NB4 (cell line): Measurements from ENCODE around the gene ELFN2.

Experiments used
- DNase-seq: peaks from one replicate; pipeline ENCODE4 v3.0.0; 2010; ENCODE audit warnings: low read depth
- H3K4me3 ChIP-seq: one replicate; pipeline ENCODE4 v1.5.1; 2011; ENCODE audit warnings: mild to moderate bottlenecking, low read depth, low read length, moderate library complexity
- MYC ChIP-seq: IDR thresholded peaks from 2 replicates; pipeline ENCODE4 v1.6.1; 2011; ENCODE audit warnings: low read depth, low read length
- POLR2A ChIP-seq: IDR thresholded peaks from 2 replicates; pipeline ENCODE4 v1.6.1; 2011; ENCODE audit warnings: mild to moderate bottlenecking; ENCODE audit not compliant: insufficient read length; ENCODE audit errors: extremely low read depth
- TF ChIP-seq, protein P1 (sequence below): IDR thresholded peaks from 2 replicates; pipeline ENCODE4 v1.6.1; 2011; ENCODE audit warnings: low read depth, low read length
- TF ChIP-seq, protein P2 (sequence below): IDR thresholded peaks from one replicate; pipeline ENCODE4 v1.5.1; 2012; ENCODE audit warnings: low read depth, low read length

ELFN2 gene

DNA sequence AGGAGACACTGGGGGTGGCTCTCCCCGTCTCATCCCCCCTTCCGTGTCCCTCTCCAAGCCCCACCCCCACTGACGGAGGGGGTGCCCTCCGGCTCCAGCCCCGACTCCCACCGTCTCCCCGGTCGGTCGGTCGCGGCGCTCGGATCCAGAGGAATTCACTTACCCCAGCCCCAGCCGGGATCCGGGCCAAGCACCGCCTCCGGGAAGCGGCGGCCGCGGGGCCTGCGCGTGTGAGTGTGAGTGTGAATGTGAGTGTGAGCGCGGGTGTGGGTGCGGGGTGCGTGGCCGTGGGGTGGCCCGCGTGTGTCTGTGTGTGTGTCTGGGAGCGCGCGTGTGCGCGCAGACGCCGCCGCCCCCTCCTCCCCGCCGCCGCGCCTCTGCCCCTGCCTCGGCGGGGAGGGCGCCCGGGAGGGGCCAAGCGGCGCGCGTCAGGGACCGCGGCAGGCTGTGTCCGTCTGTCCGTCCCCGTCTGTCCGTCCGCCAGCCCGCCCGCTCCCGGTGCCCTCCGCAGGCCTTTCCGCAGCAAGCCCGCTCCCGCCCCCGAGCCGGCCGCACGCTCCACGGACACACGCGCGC is at the start of gene ELFN2:
TSS of gene ELFN2 (minus strand) at position 345 of the 576 bp plus-strand sequence. CDS start 51,945 bp downstream, outside the sequence.
- no peak for DNase-seq
- H3K4me3 ChIP-seq, result no peak within 1 kb of the TSS
- TF ChIP-seq POLR2A, result no peak
- no peak for TF ChIP-seq MYC
- TF ChIP-seq, protein P1, sequence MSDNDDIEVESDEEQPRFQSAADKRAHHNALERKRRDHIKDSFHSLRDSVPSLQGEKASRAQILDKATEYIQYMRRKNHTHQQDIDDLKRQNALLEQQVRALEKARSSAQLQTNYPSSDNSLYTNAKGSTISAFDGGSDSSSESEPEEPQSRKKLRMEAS, result no peak
- TF ChIP-seq, protein P2, sequence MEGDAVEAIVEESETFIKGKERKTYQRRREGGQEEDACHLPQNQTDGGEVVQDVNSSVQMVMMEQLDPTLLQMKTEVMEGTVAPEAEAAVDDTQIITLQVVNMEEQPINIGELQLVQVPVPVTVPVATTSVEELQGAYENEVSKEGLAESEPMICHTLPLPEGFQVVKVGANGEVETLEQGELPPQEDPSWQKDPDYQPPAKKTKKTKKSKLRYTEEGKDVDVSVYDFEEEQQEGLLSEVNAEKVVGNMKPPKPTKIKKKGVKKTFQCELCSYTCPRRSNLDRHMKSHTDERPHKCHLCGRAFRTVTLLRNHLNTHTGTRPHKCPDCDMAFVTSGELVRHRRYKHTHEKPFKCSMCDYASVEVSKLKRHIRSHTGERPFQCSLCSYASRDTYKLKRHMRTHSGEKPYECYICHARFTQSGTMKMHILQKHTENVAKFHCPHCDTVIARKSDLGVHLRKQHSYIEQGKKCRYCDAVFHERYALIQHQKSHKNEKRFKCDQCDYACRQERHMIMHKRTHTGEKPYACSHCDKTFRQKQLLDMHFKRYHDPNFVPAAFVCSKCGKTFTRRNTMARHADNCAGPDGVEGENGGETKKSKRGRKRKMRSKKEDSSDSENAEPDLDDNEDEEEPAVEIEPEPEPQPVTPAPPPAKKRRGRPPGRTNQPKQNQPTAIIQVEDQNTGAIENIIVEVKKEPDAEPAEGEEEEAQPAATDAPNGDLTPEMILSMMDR, result no peak

GRCh38 chr22:37476389-37477329 is 49.4 kb upstream of the ELFN2 start:
- TF ChIP-seq MYC, result no peak
- no peak for TF ChIP-seq POLR2A
- TF ChIP-seq, protein P2, result no peak
- DNase-seq, result no peak
- H3K4me3 ChIP-seq, result no peak overlapping the region

DNA sequence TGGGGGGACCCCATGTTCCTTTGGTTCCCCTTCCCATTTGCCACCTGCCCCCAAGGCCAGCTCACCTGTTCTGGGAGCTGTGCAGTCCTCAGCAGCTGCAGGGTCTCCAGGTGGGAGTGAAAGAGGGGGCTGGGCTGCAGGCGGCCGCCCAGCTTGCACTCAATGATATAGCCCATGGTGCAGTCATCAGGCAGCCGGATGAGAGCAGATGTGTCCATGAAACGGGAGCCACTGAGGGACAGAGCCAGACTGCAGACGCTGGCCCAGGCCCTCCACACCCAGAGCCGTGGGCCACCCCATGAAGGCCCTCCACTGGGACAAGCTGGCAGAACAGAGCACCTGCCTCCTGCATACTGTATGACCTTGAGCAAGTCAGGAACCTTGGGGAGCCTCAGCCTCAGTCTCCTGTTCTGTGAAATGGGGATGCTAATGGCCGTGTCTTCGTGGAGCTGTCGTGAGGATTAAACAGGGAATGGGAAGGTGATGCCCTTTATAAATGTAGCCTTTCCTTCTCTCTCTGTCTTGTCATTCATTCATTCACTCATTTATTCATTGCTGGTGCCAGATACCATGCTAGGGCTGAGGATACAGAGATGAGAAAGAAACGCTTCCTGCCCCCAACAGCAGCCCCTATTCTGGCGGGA is 47.3 kb upstream of the ELFN2 start:
- DNase-seq, result no peak
- TF ChIP-seq POLR2A (no peak), MYC (no peak)
- TF ChIP-seq, protein P1, result no peak
- TF ChIP-seq, protein P2, result no peak
- H3K4me3 ChIP-seq, result no peak overlapping the region

DNA sequence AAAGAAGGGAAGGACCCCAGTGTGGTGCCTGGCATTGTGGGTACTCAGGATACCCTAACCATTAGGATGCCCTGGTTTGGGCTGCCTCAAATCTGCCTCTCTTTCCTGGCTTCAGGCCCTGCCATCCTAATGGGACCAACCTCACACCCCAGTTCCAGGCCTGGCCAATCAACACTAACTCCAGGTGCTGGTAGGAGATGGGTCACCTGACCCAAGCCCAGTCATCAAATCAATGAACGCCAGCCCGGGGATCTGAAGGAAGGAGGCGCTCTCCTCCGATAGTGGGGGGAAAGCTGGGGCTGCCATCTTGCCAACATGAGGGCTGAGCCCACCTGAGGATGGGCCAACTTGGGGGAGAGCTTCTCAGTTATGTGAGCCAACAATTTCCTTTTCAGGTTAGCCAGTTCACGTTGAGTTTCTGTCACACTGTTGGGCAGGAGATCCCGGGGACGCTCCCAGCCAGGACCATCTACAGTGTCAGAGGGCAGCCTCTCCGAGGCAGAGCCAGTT is 46.2 kb upstream of the ELFN2 start:
- TF ChIP-seq MYC (no peak), POLR2A (no peak)
- H3K4me3 ChIP-seq, result no peak overlapping the region
- DNase-seq, result no peak

DNA sequence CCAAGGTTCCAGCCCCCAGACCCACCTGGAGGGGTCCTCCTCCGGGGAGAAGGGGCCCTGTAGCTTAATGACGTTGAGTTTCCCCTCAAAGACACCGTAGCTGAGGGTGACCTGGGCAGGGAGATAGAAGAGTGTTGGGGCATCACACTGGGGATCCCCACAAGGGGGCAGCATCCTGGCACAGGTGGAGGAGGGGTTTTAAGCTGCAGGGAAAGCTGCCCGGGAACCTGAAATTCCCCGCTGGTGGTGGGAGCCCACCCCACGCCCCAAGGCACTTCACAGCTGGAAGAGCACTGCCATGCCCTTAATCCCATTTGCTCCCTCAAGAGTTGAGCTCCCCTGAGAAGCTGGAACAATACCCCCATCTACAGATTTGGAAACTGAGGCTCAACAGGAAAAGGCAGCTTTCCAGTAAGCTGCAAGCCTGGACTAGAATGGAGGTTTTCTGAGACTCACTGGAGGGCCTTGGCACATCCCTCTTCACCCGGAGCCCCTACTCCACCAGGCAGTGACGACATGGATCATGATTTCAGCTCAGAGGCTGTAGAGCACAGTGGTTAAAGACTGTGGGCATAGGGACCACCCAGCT is 45.2 kb upstream of the ELFN2 start:
- peak; percentile 51 for DNase-seq
- TF ChIP-seq POLR2A (no peak), MYC (no peak)
- TF ChIP-seq, protein P2, result peak; percentile 84
- TF ChIP-seq, protein P1, result no peak
- H3K4me3 ChIP-seq, result no peak overlapping the region

DNA sequence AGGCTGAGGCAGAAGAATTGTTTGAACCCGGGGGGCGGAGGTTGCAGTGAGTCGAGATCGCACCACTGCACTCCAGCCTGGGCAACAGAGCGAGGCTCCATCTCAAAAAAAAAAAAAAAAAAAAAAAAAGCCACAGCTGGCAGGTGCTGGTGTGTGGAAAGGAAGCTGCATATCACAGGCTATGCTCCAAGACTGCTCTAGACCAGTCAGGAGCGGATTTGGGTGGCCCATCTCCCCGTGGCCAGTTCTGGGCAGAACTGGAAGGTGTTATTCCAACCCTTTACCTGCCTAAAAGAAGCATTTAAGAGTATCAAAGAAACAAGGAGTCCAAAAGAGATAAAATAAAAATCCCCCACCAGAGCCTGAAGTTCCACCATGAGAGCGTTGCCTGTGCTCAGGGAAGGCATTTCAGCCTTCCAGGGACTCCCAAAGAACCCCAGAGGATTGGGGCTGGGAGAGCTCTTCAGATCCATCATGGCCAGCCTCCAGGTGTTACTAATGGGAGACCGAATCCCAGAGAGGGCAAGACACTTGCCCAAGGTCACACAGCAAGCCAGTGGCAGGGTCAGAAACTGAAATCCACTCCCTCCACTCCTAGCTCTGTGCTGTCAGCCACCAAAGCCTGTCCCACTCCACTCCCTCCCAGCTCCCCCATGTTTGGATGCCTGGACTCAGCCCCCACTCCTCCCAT is 44.6 kb upstream of the ELFN2 start:
- no peak overlapping the region for H3K4me3 ChIP-seq
- TF ChIP-seq POLR2A (no peak), MYC (no peak)
- TF ChIP-seq, protein P1, result no peak
- TF ChIP-seq, protein P2, result no peak
- DNase-seq, result no peak
